GM12891 (cell line): ENCODE results near the gene TMEM37.

ENCODE experiments used
- POLR2A ChIP-seq: IDR thresholded peaks from 2 replicates; pipeline ENCODE4 v1.6.1; 2011; ENCODE audit warnings: low read depth, low read length, control low read depth
- POLR2AphosphoS5 ChIP-seq: IDR thresholded peaks from 2 replicates; pipeline ENCODE4 v1.6.1; 2011; ENCODE audit warnings: low read depth, low read length, control low read depth
- SPI1 ChIP-seq: IDR thresholded peaks from 2 replicates; pipeline ENCODE4 v1.6.1; 2011; ENCODE audit warnings: low read depth, low read length, control low read depth
- TAF1 ChIP-seq: IDR thresholded peaks from 2 replicates; pipeline ENCODE4 v1.6.1; 2011; ENCODE audit warnings: low read depth, low read length, control low read depth

DNA sequence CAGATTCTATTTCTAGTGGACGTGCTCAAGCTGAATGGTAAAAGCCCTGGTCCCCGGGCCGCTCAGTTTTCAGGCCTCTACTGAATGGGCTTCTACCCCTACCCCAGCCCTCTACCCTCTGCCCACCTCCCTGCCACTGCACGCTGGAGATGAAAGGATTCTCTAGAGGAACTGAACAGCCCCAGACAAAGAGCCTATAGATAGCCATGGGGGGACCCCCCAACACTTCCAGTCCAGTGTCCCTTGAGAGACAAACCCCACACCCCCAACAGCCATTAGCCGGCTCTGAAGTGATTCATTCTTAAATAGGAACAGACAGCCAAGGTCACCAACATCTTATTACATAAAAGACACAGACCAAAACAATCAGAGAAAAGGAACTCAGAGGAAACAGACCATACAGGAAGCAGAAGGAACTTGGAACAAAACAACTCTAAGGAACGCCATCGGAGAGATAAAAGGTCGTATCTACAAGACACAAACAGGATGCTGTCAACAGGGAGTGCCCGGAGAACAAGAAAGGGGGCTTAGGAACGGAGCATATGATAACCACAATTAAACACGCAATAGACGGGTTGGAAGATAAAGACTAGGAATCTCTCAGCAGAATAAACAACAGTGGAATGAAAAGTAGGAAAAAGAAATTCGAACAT, 23.5 kb downstream of the TMEM37 start:
- TF ChIP-seq POLR2A (no peak), SPI1 (no peak), POLR2AphosphoS5 (no peak), TAF1 (no peak)
